ENCODE measurements around the gene RNF168. TPM values are rescaled to one million over a fixed set of nuclear protein-coding genes. Genes with fewer than 3 reads are reported as not detected.
A peak's percentile ranks its signal among the peaks of the same experiment; 100 is the strongest.

The RNF168 gene
- total and polyA plus RNA-seq, 7 donors: 3.6 to 30.2 (median 14.1) TPM

DNA sequence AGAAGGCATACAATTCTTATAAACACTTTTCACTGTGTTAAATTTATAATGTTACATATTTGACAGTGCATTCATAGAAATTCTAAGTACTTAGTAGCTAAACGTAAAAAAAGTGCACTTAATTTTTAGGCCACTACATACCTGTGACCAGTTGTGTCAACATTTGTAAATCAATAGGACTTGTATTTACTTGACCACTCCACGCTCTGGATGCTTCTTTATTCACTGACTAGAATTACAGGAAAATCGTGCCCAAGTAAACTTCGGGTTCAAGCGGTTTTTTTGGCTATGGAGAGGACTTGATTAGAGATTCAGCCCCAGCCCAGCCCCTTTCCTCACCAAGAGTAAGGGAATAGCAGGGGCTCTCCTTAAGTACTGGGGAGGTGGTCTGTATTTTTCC is 43.0 kb upstream of the RNF168 start:
- H3K4me3 ChIP-seq: no peak overlapping the region
- no peaks in the 10 kb centered on the region for H3K27me3 ChIP-seq
- H3K36me3 ChIP-seq: no peaks in the 10 kb centered on the region
- H3K27ac ChIP-seq: no peak overlapping the region
- WGBS, 2 donors: 70 to 71% methylated on average over 5 of the region's 5 CpGs
- peaks cover 0 to 7% (median 0%) of the 10 kb centered on the region in 4 donors for H3K9me3 ChIP-seq
- H3K4me1 ChIP-seq: no peaks in the 10 kb centered on the region
- TF ChIP-seq, protein P1, sequence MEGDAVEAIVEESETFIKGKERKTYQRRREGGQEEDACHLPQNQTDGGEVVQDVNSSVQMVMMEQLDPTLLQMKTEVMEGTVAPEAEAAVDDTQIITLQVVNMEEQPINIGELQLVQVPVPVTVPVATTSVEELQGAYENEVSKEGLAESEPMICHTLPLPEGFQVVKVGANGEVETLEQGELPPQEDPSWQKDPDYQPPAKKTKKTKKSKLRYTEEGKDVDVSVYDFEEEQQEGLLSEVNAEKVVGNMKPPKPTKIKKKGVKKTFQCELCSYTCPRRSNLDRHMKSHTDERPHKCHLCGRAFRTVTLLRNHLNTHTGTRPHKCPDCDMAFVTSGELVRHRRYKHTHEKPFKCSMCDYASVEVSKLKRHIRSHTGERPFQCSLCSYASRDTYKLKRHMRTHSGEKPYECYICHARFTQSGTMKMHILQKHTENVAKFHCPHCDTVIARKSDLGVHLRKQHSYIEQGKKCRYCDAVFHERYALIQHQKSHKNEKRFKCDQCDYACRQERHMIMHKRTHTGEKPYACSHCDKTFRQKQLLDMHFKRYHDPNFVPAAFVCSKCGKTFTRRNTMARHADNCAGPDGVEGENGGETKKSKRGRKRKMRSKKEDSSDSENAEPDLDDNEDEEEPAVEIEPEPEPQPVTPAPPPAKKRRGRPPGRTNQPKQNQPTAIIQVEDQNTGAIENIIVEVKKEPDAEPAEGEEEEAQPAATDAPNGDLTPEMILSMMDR (IDR thresholded peaks at IDR 0.05): no peak
- no peak for TF ChIP-seq POLR2AphosphoS5 (IDR thresholded peaks at IDR 0.05)
- DNase-seq: no peak
- intact Hi-C loops (cut with DNase I): no loop called here

DNA sequence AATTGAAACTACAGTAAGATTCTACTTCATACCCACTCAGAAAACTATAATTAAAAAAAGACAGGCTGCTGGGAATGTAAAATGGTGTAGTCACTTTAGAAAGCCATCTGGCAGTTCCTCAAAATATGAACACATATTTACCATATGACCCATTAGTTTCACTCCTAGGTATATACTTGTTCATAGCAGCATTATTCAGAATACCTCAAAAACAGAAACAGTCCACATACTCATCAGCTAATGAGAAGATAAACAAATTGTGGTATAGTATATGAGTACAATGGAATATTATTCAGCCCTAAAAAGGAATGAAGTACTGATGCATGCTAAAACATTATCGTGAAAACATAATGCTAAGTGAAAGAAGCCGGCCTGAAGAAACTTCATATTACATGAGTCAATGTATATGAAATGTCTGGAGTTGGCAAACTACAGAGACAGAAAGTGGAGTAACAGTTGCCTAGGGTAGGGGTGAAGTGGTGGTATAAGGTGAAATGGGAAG is 41.0 kb upstream of the RNF168 start:
- Histone ChIP-seq H3K4me3 (no peak overlapping the region), H3K4me1 (no peaks in the 10 kb centered on the region), H3K27me3 (no peaks in the 10 kb centered on the region), H3K9me3 (peaks cover 0 to 6% (median 0%) of the 10 kb centered on the region in 4 donors), H3K27ac (no peak overlapping the region), H3K36me3 (no peaks in the 10 kb centered on the region)
- DNase-seq: no peak
- TF ChIP-seq POLR2AphosphoS5 (IDR thresholded peaks at IDR 0.05) (no peak), POLR2A (IDR thresholded peaks at IDR 0.05) (no peak), EP300 (IDR thresholded peaks at IDR 0.05) (no peak)
- TF ChIP-seq, protein P1 (IDR thresholded peaks at IDR 0.05): no peak
- intact Hi-C loops (cut with DNase I): no loop called here
- 91 to 95% methylated on average over 2 of the region's 2 CpGs for WGBS, 2 donors

DNA sequence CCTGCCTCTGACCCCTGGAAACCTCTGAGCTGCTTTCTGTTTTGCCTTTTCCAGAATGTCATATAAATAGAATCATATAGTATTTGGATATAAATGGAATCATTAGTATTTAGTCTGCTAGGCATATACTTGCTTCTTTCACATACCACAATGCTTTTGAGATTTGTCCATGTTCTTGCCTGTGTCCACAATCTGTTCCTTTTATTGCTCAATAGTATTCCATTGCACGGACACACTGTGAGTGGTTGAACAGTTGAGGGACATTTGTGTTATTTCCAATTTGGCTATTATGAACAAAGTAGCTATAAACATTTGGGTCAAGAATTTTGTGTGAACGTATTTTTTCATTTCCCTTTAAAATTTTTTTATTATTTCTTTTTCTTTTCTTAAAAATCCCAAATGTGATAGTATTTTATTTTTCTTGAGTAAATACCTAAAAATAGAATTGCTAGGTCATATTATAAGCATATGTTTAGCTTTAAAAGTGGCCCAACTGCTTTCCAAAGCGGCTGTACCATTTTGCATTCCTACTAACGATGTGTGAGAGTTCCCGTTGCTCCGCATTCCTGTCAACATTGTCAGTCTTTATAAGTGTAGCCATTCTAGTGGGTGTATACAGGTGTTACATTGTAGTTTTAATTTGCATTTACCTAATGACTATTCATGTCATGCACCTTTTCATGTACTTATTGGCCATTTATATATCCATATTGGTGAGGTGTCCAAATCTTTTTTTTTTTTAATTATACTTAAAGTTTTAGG is 38.3 kb upstream of the RNF168 start:
- 92 to 93% methylated on average over 6 of the region's 6 CpGs for WGBS, 2 donors

DNA sequence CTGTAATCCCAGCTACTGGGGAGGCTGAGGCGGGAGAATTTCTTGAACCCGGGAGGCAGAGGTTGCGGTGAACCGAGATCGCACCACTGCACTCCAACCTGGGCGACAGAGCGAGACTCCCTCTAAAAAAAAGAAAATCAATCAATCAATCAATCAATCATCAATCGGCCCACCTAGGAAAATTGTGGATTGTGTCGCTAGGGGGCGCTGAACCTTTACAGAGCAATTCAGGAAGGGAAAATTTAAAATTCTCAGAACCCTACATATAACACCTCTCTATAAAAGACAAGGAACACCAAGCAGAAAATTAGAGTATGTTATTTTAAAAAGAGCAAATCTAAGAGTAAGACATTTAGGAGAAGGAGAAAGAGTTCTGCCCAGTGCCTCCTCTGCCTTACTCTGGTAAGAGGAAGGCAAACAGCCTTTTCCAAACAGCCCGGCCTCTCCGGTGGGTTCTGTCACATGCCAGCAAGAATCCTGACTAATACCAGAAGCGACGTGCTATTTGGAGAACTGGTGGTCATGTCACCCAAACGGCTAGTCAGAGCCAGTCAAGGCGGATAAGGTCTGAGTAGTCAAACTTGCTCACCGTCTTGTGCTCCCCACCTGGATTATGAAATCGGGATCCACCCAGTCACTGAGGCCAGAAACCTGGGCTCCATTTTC is 33.9 kb upstream of the RNF168 start:
- intact Hi-C loops (cut with DNase I): no loop called here
- H3K4me3 ChIP-seq: no peak overlapping the region

More for the DNA sequence above, 38.3 kb upstream of the RNF168 start:
- Histone ChIP-seq H3K27me3 (peaks cover 0 to 15% (median 0%) of the 10 kb centered on the region in 3 donors), H3K27ac (no peak overlapping the region), H3K4me3 (no peak overlapping the region), H3K4me1 (no peaks in the 10 kb centered on the region), H3K9me3 (no peaks in the 10 kb centered on the region), H3K36me3 (no peaks in the 10 kb centered on the region)
- intact Hi-C loops (cut with DNase I): no loop called here
- DNase-seq: no peak
- TF ChIP-seq EP300 (IDR thresholded peaks at IDR 0.05) (no peak), POLR2AphosphoS5 (IDR thresholded peaks at IDR 0.05) (no peak), POLR2A (IDR thresholded peaks at IDR 0.05) (no peak)
- TF ChIP-seq, protein P1 (IDR thresholded peaks at IDR 0.05): no peak

More for the DNA sequence above, 33.9 kb upstream of the RNF168 start:
- no peak for DNase-seq
- Histone ChIP-seq H3K9me3 (no peaks in the 10 kb centered on the region), H3K4me1 (no peaks in the 10 kb centered on the region), H3K36me3 (no peaks in the 10 kb centered on the region), H3K27me3 (peaks cover 0 to 15% (median 0%) of the 10 kb centered on the region in 3 donors), H3K27ac (no peak overlapping the region)
- TF ChIP-seq POLR2AphosphoS5 (IDR thresholded peaks at IDR 0.05): no peak
- TF ChIP-seq, protein P1 (IDR thresholded peaks at IDR 0.05): peak; percentile 10 to 36 (median 24)
- WGBS, 2 donors: 51 to 55% methylated on average over 18 of the region's 18 CpGs
